T-helper 1 cell (primary cell): ENCODE results near the gene TKTL2.

ENCODE experiments used
- DNase-seq, 5 donors: peaks; one replicate each; pipeline ENCODE4 v3.0.0-alpha.2; 2012 to 2020
- total RNA-seq, 4 donors: gene quantifications; one replicate each; lab custom pipeline; 2026; lab: John Stamatoyannopoulos, UW

The TKTL2 gene, protein sequence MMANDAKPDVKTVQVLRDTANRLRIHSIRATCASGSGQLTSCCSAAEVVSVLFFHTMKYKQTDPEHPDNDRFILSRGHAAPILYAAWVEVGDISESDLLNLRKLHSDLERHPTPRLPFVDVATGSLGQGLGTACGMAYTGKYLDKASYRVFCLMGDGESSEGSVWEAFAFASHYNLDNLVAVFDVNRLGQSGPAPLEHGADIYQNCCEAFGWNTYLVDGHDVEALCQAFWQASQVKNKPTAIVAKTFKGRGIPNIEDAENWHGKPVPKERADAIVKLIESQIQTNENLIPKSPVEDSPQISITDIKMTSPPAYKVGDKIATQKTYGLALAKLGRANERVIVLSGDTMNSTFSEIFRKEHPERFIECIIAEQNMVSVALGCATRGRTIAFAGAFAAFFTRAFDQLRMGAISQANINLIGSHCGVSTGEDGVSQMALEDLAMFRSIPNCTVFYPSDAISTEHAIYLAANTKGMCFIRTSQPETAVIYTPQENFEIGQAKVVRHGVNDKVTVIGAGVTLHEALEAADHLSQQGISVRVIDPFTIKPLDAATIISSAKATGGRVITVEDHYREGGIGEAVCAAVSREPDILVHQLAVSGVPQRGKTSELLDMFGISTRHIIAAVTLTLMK
- total RNA-seq = 0 reads per million in 4 donors

GRCh38 chr4:163473576-163473975 is at the start of gene TKTL2:
TKTL2 (minus strand) TSS chr4:163473754; CDS start chr4:163473734, 20 bp downstream.
- DNase-seq = no peak

DNA sequence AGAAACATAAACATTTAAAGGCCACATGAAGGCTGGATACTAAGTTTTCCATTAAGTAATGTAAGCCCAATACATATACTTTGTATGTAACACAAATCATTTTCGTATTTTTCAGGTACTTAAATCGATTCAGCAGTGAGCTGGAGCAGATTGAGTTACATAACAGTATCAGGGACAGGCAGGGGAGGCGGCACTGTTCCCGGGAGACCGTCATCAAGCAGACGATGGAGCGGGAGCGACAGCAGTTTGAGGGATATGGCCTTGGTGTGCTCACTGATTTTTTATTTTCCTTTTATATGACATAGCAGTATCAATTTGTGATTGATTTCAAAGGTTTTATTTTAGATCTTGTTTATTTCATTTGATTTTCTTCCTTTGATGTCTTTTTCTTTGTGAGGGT is 41.6 kb upstream of the TKTL2 start:
- no peak for DNase-seq

- DNase-seq = no peak
Measured at GRCh38 chr4:163505374-163505773, 31.8 kb upstream of the TKTL2 start.

- DNase-seq = no peak
Measured at GRCh38 chr4:163500586-163500985, 27.0 kb upstream of the TKTL2 start.

DNA sequence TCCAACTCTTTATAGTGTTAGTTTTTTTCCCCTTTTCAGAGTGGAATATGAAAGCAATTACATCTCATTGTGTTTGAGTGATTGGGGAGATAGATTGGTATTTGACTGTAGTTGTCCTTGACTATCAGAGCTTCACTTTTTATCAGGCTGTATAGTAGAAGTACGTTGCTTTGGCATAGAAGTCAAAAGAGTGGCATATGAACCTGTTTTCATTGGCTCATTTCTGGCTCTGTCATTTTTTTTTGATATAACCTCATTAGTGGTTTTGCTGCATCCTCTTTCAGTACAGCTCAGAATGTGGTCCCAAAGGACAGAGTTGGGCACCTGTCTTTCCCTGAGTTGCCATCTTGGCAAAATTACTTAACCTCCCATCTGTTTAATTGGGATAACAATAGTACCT is 22.3 kb upstream of the TKTL2 start:
- DNase-seq = peak in 1 of 5 donors; percentile 32

GRCh38 chr4:163494360-163495241 is 21.0 kb upstream of the TKTL2 start, which contains the start of gene TMA16:
TMA16 (plus strand) TSS chr4:163494690; CDS start chr4:163494802, 112 bp downstream.
- peak; percentile 47 to 93 (median 62) for DNase-seq

- DNase-seq = peak in 1 of 5 donors; percentile 4
Measured at GRCh38 chr4:163493643-163494359, 20.2 kb upstream of the TKTL2 start.

- no peak for DNase-seq
Measured at GRCh38 chr4:163492951-163493504, 19.5 kb upstream of the TKTL2 start.

- no peak for DNase-seq
Measured at GRCh38 chr4:163489929-163490328, 16.4 kb upstream of the TKTL2 start.

DNA sequence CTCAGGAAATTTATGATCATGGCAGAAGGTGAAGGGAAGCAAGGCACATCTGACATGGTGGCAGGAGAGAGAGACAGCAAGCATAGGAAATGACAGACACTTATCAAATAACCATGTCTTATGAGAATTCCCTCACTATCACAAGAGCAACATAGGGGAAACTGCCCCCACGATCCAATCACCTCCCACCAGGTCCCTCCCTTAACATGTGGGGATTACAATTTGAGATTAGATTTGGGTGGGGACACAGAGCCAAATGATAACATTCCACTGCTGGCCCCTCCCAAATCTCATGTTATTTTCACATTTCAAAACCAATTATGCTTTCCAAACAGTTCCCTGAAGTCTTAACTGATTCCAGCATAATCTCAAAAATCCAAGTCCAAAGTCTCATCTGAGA is 12.8 kb upstream of the TKTL2 start:
- DNase-seq = no peak

GRCh38 chr4:163485589-163485988 is 12.0 kb upstream of the TKTL2 start:
- DNase-seq = no peak

- peak in 3 of 5 donors; percentile 10 to 49 (median 40) for DNase-seq
Measured at GRCh38 chr4:163484906-163485305, 11.4 kb upstream of the TKTL2 start.

- no peak for DNase-seq
Measured at GRCh38 chr4:163482190-163482589, 8.6 kb upstream of the TKTL2 start.

- DNase-seq = no peak
Measured at GRCh38 chr4:163476761-163477438, 3.3 kb upstream of the TKTL2 start.

DNA sequence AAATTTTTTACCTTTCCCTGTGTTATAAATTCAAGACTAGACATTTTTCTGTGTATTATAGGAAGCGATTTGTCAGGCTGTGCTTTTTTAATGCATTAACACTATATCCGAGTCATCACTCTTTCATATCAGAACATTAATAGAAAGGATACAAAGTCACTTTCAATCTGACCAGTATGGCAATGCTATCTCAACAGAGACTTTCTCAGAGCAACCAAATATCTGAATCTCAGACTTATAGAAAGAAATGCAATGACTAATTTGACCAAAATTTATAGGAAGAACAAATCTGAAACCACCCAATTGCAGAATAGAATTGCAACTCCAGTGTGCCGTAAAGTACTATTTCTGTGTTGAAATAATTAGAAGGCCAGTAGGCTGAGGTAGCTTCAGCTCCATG is 473 bp upstream of the TKTL2 start:
- no peak for DNase-seq

GRCh38 chr4:163473130-163473529 is 424 bp downstream of the TKTL2 start:
- DNase-seq = no peak

DNA sequence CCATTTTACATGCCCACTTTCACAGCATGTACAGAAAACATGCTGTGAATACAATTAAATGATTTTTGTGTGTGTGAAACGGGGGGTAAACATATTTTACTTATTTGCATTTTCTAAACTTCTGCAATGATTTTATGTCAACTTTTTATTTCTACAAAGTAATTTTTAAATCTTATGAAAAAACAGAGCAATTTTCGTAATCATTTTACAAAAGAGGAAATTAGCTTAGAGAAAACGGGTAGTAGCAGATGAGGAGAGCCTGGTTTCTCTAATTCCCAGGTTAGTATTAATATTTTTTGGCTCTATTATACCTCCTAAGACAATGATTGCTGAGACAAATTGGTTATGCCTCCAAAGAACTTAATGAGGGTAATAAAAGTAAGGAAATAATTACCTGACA is 3.2 kb downstream of the TKTL2 start:
- no peak for DNase-seq

DNA sequence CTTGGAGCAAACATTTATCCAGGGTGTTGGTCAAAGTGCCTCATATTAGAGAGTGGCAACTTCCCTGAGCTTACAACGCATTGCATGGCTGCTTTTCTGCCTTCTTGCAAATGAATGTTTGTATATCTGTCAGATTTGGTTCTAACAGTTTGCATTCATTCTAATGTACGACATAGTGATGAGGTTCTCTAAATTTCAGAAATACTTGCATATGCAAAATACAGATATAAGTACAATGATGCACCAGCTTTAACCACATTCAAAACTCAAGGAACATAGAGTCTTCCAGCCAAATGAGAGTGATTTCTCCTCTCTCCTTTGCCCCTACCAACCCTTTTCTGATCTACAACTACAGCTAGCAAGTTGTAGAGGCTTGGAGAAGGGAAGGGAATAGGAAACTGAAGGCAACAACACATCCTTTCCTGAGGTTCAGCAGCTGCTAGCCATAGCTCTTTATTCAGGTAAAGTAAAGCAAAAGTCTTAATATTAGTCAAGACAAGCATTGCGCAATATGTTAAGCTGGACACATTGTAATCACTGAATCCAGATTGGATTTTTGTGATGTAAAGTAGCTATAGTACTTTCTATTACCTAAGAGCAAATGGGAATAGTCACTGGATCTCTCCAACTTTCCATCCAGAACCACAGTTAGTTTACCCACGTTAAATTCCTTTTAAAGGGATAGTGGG is 6.3 kb downstream of the TKTL2 start:
- no peak for DNase-seq

- DNase-seq = no peak
Measured at GRCh38 chr4:163462556-163462955, 11.0 kb downstream of the TKTL2 start.

GRCh38 chr4:163448540-163449203 is 24.9 kb downstream of the TKTL2 start:
- DNase-seq = no peak
